GM06990 (cell line): ENCODE results near the gene CD63.

Experiments used
- DNase-seq: peaks from one replicate; pipeline ENCODE4 v3.0.0-alpha.2; 2011; ENCODE audit not compliant: insufficient read length; ENCODE audit errors: extremely low read depth
- H3K27me3 ChIP-seq: replicated peaks from 2 replicates; pipeline ENCODE4 v1.6.0; 2011; ENCODE audit warnings: low read length; ENCODE audit not compliant: control insufficient read depth, insufficient read depth
- H3K36me3 ChIP-seq: 2 replicates; pipeline ENCODE4 v1.5.1; 2011; ENCODE audit warnings: low read length; ENCODE audit not compliant: control insufficient read depth, insufficient read depth
- H3K4me3 ChIP-seq: replicated peaks from 2 replicates; pipeline ENCODE4 v1.5.1; 2011; ENCODE audit warnings: low read depth, mild to moderate bottlenecking, control low read depth, low read length
- TF ChIP-seq, protein P1 (sequence below): IDR thresholded peaks from 2 replicates; pipeline ENCODE4 v1.5.1; 2011; ENCODE audit warnings: low read length, control low read depth, mild to moderate bottlenecking, inconsistent platforms; ENCODE audit not compliant: insufficient read depth, poor library complexity, severe bottlenecking

Gene CD63

DNA sequence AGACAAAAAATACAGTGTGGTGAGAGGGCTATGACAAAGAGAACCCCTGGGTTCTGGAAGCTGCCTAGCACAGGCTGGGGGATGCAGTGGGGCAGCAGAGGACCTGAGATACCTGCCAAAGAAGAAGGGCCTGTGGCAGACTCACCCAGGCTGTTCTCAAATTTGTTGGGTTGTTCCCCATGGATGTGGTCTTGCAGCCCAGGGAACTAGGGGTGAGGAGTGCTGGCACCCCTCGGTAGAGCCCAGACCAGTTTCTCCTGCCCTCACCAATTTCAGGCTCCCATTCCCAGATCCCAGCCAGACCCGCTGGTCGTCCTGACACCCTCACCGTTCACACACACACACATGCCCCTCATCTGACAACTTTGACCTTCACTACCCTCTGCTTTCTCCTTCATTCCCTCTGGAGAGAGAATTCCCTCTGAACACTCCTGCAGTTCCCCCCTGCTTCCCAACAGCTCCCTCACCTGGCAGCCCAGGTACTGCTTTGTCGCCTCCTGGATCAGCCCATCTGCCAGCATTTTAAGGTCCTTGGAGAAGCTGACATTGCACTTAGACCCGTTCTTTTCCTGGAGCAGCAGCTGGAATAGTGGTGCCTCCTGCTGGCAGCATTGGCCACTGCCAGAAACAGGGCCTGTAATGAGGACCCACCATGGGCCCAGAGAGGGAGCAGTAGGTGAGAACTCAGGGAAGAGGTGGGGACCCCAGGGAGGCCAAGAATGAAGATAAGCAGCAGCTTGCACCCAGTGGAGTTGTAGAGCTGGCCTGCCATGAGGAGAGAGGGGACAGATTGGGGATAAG lies 8.2 kb upstream of the CD63 start:
- no peak for DNase-seq
- Histone ChIP-seq H3K36me3 (no peaks in the 10 kb centered on the region), H3K4me3 (no peak overlapping the region), H3K27me3 (no peaks in the 10 kb centered on the region)
- TF ChIP-seq, protein P1, sequence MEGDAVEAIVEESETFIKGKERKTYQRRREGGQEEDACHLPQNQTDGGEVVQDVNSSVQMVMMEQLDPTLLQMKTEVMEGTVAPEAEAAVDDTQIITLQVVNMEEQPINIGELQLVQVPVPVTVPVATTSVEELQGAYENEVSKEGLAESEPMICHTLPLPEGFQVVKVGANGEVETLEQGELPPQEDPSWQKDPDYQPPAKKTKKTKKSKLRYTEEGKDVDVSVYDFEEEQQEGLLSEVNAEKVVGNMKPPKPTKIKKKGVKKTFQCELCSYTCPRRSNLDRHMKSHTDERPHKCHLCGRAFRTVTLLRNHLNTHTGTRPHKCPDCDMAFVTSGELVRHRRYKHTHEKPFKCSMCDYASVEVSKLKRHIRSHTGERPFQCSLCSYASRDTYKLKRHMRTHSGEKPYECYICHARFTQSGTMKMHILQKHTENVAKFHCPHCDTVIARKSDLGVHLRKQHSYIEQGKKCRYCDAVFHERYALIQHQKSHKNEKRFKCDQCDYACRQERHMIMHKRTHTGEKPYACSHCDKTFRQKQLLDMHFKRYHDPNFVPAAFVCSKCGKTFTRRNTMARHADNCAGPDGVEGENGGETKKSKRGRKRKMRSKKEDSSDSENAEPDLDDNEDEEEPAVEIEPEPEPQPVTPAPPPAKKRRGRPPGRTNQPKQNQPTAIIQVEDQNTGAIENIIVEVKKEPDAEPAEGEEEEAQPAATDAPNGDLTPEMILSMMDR: peak; percentile 89

DNA sequence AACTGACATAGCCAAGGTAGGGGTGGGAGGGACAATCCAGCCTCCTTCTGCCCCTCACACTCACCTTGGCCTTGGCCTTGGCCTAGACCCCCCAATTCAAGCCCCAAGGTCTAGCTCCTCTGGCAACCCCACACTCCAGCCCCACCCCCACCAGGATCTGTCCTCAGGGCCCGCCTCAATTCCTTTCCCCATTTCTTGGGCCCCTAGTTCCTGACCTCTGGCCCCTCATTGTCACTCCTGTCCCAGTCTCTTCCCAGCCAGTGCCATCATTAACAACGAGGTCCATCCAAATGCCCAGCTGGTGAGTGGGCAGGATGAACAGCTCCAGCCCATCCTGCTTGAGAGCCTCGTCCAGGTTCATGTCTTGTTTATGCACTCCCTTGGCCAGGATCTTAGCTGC lies 7.3 kb upstream of the CD63 start:
- TF ChIP-seq, protein P1: no peak
- Histone ChIP-seq H3K4me3 (no peak overlapping the region), H3K36me3 (no peaks in the 10 kb centered on the region), H3K27me3 (no peaks in the 10 kb centered on the region)
- no peak for DNase-seq

DNA sequence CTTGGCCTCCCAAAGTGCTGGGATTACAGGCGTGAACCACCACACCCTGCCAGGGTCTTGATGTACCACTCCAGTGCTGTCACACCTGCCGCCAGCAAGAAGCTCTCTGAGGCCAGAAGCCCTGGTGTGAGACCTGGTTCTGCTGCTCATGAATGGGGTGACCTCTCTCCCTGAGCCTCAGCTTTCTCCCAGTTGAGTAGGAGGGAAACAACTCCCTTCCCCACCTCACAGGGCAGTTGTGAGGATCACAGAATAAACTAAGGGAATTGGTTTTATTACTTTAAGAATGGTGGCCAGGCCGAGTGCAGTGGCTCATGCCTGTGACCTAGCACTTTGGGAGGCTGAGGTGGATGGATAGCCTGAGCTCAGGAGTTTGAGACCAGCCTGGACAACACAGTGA lies 5.8 kb upstream of the CD63 start:
- no peak for DNase-seq
- Histone ChIP-seq H3K4me3 (no peak overlapping the region), H3K36me3 (no peaks in the 10 kb centered on the region), H3K27me3 (no peaks in the 10 kb centered on the region)
- TF ChIP-seq, protein P1: no peak

DNA sequence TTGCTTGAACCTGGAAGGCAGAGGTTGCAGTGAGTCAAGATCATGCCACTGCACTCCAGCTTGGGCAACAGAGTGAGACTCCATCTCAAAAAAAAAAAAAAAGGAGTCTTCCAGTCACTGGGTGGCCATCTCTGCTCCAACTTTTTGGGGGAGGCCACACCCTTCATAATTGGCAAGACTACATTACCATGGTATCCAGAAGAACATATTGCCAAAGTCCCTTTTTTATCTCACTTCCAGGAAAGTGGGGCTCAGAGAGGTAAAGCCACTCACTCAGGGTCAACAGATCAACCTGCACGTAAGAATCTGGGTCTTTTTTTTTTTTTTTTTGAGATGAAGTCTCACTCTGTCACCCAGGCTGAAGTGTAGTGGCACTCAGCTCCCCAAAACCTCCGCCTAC lies 5.0 kb upstream of the CD63 start:
- Histone ChIP-seq H3K4me3 (no peak overlapping the region), H3K36me3 (no peaks in the 10 kb centered on the region), H3K27me3 (no peaks in the 10 kb centered on the region)
- no peak for DNase-seq
- TF ChIP-seq, protein P1: no peak

DNA sequence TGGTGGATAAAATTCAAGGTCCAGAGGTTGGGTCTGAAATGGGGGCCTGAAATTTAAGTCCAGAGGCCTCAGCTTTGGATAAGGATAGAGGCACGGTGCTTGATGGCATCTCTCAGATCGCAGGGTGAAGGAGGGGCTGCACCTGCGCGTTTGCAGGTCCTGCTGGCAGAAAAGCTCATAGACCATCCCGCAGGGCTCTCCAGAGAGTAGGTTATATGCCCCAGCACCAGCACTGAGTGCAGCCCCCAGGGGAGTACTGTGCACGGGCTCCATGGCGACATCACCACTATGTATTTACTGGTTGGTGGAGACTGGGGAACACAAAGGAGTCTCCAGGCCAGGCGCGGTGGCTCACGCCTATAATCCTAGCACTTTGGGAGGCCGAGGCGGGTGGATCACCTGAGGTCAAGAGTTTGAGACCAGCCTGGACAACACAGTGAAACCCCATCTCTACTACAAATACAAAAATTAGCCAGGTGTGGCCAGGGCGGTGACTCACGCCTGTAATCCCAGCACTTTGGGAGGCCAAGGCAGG lies 4.3 kb upstream of the CD63 start:
- TF ChIP-seq, protein P1: no peak
- Histone ChIP-seq H3K27me3 (no peaks in the 10 kb centered on the region), H3K36me3 (no peaks in the 10 kb centered on the region), H3K4me3 (no peak overlapping the region)
- no peak for DNase-seq

DNA sequence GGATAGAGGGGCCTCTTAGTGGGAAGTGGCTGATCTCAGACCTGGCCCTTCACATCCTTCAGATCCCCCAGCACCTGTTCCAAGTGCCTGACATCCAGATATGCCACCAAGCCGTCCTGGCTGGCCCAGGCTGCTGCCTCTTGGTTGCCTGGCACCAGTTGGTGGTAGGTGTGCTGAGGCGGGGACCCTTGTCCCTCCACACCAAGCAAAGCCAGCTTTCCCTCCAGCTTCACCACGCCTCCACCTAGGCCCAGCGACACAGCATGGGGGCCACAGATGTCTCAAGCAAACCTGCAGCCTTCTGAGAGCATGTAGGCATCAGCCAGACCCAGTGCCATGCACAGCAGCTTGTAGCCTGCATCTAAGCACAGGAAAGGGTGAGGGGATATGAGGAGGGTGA lies 3.5 kb upstream of the CD63 start:
- TF ChIP-seq, protein P1: no peak
- no peaks in the 10 kb centered on the region for H3K36me3 ChIP-seq
- no peak overlapping the region for H3K4me3 ChIP-seq
- H3K27me3 ChIP-seq: no peaks in the 10 kb centered on the region
- no peak for DNase-seq
